Measurements from ENCODE around the gene CTNNBL1. TPM values are rescaled to one million over a fixed set of nuclear protein-coding genes. Genes with fewer than 3 reads are reported as not detected.
A peak's percentile ranks its signal among the peaks of the same experiment; 100 is the strongest.

Gene CTNNBL1
- total and polyA plus RNA-seq, 2 experiments from 2014 or later, result 27.6 to 55.0 TPM

DNA sequence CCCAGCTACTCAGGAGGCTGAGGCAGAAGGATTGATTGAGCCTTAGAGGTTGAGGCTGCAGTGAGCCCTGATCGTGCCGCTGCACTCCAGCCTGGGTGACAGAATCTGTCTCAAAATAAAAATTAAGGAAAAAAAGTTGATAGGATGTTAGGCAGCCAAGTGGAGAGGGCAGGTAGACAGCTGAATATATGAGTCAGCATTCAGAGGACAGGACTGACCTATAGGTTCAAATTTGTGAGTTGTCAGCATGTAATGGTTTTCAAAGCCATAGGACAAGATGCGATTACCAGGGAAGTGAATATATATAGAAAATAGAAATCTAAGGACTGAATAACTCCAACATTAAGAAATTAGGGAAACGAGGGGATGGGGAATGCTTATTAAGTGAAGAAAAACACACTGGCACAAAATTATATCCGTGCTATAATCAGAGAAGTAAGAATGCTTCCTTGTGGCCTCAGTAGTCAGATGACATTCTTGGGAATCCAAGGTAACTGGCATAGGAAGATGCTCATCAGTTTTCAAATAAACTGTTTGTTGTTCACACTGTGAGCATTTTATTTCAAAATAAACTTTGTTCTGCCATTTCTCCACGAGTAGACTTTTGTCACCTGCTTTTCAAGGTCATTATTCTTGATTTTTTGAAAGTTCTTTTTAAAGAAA, 145.1 kb downstream of the CTNNBL1 start:
- Histone ChIP-seq H2AFZ (no peak overlapping the region), H3K36me3 (replicated peaks; ENCODE audit: insufficient read depth, low read depth) (no peaks in the 10 kb centered on the region), H3K27me3 (no peaks in the 10 kb centered on the region), H3K27ac (peak overlapping the region; percentile 6), H3K4me2 (no peak overlapping the region), H3K4me1 (ENCODE audit: insufficient read depth) (peaks cover 2% of the 10 kb centered on the region), H3K9me2 (replicated peaks; ENCODE audit: insufficient read depth) (no peaks in the 10 kb centered on the region), H3K9me3 (ENCODE audit: low read depth) (no peaks in the 10 kb centered on the region), H4K20me1 (ENCODE audit: insufficient read depth, poor library complexity, severe bottlenecking) (no peaks in the 10 kb centered on the region), H3K4me3 (no peak overlapping the region), H3K79me2 (peaks cover 5% of the 10 kb centered on the region)
- WGBS (ENCODE audit: low lambda C conversion rate, missing lambda C conversion rate), result 80% methylated on average over 6 of the region's 6 CpGs
- no peak for DNase-seq (ENCODE audit: low spot score)
- TF ChIP-seq, protein P1, sequence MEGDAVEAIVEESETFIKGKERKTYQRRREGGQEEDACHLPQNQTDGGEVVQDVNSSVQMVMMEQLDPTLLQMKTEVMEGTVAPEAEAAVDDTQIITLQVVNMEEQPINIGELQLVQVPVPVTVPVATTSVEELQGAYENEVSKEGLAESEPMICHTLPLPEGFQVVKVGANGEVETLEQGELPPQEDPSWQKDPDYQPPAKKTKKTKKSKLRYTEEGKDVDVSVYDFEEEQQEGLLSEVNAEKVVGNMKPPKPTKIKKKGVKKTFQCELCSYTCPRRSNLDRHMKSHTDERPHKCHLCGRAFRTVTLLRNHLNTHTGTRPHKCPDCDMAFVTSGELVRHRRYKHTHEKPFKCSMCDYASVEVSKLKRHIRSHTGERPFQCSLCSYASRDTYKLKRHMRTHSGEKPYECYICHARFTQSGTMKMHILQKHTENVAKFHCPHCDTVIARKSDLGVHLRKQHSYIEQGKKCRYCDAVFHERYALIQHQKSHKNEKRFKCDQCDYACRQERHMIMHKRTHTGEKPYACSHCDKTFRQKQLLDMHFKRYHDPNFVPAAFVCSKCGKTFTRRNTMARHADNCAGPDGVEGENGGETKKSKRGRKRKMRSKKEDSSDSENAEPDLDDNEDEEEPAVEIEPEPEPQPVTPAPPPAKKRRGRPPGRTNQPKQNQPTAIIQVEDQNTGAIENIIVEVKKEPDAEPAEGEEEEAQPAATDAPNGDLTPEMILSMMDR (IDR thresholded peaks at IDR 0.05; ENCODE audit: poor library complexity), result no peak

DNA sequence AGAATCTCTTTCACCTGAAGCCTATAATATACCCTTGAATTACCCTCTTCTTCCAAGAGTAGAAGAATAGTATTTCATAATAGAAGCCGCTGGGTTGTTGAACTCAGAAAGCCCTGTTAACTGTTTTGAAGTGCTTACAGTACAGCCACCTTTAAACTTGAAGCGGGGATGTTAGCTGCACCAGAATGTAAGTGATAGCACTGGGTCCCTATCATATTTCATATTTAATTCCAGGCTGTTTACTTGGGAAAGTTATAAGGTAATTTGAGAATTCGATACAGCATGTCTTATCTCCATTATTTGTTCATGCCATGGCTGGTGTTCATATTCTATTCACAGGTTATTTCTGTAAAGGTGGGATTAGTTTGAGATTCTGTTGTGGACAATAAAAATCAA, 145.6 kb downstream of the CTNNBL1 start:
- Histone ChIP-seq H3K4me1 (ENCODE audit: insufficient read depth) (peaks cover 2% of the 10 kb centered on the region), H2AFZ (no peak overlapping the region), H3K36me3 (replicated peaks; ENCODE audit: insufficient read depth, low read depth) (no peaks in the 10 kb centered on the region), H4K20me1 (ENCODE audit: insufficient read depth, poor library complexity, severe bottlenecking) (no peaks in the 10 kb centered on the region), H3K9me3 (ENCODE audit: low read depth) (no peaks in the 10 kb centered on the region), H3K4me3 (no peak overlapping the region), H3K27me3 (no peaks in the 10 kb centered on the region), H3K27ac (no peak overlapping the region), H3K9me2 (replicated peaks; ENCODE audit: insufficient read depth) (no peaks in the 10 kb centered on the region), H3K79me2 (peaks cover 5% of the 10 kb centered on the region), H3K4me2 (no peak overlapping the region)
- WGBS (ENCODE audit: low lambda C conversion rate, missing lambda C conversion rate), result 51% methylated on average over 3 of the region's 3 CpGs
- no peak for DNase-seq (ENCODE audit: low spot score)
- TF ChIP-seq, protein P1 (IDR thresholded peaks at IDR 0.05; ENCODE audit: poor library complexity), result no peak
- TF ChIP-seq EZH2phosphoT487 (IDR thresholded peaks at IDR 0.05; ENCODE audit: low read depth, severe bottlenecking, unreplicated experiment), result no peak
- no peak for TF ChIP-seq EZH2 (IDR thresholded peaks at IDR 0.05; ENCODE audit: borderline replicate concordance)

DNA sequence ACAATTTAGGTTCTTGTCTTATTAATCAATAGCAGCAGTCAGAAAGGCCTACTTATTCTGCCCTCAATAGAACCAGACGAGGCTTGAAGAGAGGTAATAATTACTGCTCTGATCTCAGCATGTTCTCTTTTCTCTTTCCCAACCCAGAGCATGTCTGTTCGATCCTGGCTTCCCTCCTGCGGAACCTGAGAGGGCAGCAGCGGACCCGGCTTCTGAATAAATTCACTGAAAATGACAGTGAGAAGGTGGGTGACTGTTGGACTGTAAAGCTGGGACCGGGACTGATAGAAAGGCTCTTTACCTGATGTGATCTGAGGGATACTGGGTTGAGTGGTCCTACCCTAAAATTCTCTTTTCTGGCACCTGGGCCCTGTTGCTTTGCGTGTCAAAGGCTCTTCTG, 146.1 kb downstream of the CTNNBL1 start:
- Histone ChIP-seq H3K27me3 (no peaks in the 10 kb centered on the region), H3K36me3 (replicated peaks; ENCODE audit: insufficient read depth, low read depth) (no peaks in the 10 kb centered on the region), H3K4me3 (no peak overlapping the region), H2AFZ (no peak overlapping the region), H3K4me1 (ENCODE audit: insufficient read depth) (peaks cover 2% of the 10 kb centered on the region), H4K20me1 (ENCODE audit: insufficient read depth, poor library complexity, severe bottlenecking) (no peaks in the 10 kb centered on the region), H3K9me3 (ENCODE audit: low read depth) (no peaks in the 10 kb centered on the region), H3K4me2 (no peak overlapping the region), H3K27ac (no peak overlapping the region), H3K79me2 (peaks cover 5% of the 10 kb centered on the region), H3K9me2 (replicated peaks; ENCODE audit: insufficient read depth) (no peaks in the 10 kb centered on the region)
- 83% methylated on average over 7 of the region's 7 CpGs for WGBS (ENCODE audit: low lambda C conversion rate, missing lambda C conversion rate)
- TF ChIP-seq EZH2 (IDR thresholded peaks at IDR 0.05; ENCODE audit: borderline replicate concordance) (no peak), EZH2phosphoT487 (IDR thresholded peaks at IDR 0.05; ENCODE audit: low read depth, severe bottlenecking, unreplicated experiment) (no peak)
- TF ChIP-seq, protein P1 (IDR thresholded peaks at IDR 0.05; ENCODE audit: poor library complexity), result no peak
- no peak for DNase-seq (ENCODE audit: low spot score)

DNA sequence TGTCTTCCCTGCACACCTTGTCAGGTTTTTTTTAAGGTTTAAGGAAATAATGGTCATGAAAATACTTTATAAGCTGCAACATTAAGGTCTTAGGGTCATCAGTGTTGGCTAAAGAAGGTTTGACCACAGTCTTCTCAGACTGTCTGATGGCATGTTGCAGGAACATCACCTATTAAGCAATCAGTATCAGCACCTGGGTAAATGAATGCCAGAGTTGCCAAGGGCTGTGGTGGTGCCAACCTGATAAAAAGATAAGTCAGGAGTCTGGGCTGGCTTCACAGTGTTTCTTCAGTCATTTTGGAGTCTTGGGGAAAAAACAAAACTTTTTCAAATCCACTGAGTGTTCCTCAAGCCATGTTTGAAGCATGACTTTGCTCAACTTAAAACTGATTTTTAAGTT, 147.6 kb downstream of the CTNNBL1 start:
- Histone ChIP-seq H2AFZ (no peak overlapping the region), H3K27me3 (no peaks in the 10 kb centered on the region), H3K4me1 (ENCODE audit: insufficient read depth) (peaks cover 9% of the 10 kb centered on the region), H3K9me3 (ENCODE audit: low read depth) (no peaks in the 10 kb centered on the region), H3K27ac (no peak overlapping the region), H4K20me1 (ENCODE audit: insufficient read depth, poor library complexity, severe bottlenecking) (no peaks in the 10 kb centered on the region), H3K4me2 (no peak overlapping the region), H3K79me2 (no peaks in the 10 kb centered on the region), H3K4me3 (no peak overlapping the region), H3K9me2 (replicated peaks; ENCODE audit: insufficient read depth) (no peaks in the 10 kb centered on the region), H3K36me3 (replicated peaks; ENCODE audit: insufficient read depth, low read depth) (no peaks in the 10 kb centered on the region)
- TF ChIP-seq EZH2phosphoT487 (IDR thresholded peaks at IDR 0.05; ENCODE audit: low read depth, severe bottlenecking, unreplicated experiment) (no peak), EZH2 (IDR thresholded peaks at IDR 0.05; ENCODE audit: borderline replicate concordance) (no peak)
- TF ChIP-seq, protein P1 (IDR thresholded peaks at IDR 0.05; ENCODE audit: poor library complexity), result no peak
- DNase-seq (ENCODE audit: low spot score), result no peak

Measured in hepatocyte (in vitro differentiated cells).